Fibroblast of upper back skin (primary cell): ENCODE results near the gene BTBD1.

Experiments
- DNase-seq: peaks from one replicate; pipeline ENCODE4 v3.0.0-alpha.2; 2013

BTBD1 gene

DNA sequence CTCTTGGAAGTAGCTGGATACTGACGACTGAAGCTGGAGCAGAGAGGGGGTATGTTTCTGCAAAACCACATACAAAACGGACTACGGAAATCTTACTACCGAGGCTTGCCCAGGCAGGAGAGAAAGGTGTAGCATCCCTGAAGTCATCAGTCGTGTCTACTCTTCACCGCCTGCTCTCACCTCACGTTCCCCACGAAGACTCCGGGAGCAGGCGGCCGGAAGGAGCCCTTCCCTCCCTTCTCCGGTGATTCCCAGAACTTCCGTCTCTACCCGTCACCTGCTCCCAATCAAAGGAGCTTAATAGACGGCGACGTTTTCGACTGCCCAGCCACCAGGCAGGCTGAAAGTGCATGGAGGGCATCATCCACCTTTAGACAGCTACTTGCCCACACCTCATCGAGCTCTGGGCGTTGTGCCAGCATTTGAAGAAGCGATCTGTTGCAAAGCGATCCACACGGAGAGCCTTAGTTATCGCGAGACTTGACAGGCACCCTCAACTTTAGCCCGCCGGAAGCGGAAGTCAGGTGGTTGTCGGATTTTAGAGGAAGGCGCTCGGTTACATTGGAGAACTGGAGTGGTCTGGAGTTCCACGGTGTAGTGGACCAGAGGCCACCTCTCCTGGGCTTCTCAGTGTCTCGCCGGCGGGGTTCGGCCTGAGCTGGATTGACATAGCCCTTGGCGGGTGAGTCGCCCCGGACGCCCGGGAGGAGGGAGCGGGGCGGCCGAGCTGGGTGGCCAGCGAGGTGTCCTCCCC lies 81.2 kb downstream of the BTBD1 start, which contains the start of gene RAMAC:
Gene RAMAC, plus strand, starts transcription at position 523 of the 754 bp plus-strand sequence. CDS start 2,809 bp downstream, outside the sequence.
- peak; percentile 97 for DNase-seq

DNA sequence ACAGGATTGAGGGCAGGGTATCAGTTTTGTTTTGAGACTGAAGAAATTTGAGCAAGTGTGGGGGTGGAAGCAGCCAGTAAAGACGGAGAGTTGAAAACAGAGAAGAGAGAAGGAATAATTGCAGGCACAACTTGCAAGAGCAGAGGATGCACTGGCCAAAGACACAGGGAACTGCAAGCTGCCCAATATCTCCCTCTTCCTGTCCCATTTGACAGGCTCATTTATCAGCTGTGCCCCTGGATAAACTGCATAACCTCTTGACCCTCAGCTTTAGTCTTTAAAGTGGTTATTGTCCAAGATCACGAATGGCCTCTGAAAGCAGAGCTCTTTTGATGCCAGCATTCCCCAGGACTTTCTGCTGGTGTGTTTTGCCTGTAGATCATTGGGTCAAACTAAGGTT lies 86.1 kb downstream of the BTBD1 start:
- DNase-seq = no peak

DNA sequence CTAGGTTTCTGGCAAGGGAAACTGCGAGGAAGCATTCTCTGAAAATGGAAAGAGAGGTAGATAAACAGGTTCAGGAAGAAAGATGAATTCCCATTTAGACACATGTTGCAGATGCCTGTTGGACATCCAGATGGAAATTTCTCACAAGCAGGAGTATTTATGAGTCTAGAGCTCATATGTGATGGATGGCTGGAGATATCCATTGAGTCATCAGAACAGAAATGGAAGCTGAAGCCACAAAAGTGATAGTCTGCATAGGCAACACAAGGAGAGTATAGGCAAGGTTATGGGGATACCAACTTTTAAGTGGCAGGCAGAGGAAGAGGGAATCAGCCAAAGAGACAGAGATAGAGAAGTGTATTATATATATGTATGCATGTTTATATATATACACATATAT lies 87.3 kb downstream of the BTBD1 start:
- no peak for DNase-seq

DNA sequence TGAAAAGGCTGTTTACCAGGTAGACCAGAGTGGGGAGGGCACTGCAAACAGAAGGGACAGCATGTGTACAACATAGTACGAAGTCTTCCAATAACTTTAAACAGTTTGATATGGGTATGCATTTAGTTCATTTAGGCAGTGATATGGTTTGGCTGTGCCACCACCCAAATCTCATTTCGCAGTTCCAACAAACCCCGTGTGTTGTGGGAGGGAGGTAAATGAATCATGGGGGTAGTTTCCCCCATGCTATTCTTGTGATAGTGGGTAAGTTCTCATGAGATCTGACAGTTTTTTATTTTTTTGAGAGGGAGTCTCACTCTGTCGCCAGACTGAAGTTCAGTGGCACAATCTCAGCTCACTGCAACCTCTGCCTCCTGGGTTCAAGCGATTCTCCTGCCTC lies 88.6 kb downstream of the BTBD1 start:
- DNase-seq = no peak

DNA sequence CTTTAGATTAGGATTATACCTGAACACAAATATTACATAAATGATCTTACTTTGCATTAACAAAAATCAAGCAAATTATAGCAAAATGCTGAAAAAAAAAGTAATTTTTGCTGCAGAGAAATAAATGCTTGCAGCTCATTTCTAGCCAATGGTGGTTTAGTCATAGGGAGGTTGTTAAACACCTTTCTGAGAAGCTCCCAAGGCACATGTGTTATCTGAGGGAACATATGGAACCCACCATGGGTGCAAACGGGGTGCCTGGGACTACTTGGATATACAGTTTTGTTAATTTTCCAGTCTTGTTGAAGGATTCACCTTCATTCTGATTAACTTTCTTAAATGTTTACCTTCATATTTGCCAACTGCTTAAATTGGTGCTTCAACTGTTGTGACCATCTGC lies 90.0 kb downstream of the BTBD1 start:
- DNase-seq = no peak

DNA sequence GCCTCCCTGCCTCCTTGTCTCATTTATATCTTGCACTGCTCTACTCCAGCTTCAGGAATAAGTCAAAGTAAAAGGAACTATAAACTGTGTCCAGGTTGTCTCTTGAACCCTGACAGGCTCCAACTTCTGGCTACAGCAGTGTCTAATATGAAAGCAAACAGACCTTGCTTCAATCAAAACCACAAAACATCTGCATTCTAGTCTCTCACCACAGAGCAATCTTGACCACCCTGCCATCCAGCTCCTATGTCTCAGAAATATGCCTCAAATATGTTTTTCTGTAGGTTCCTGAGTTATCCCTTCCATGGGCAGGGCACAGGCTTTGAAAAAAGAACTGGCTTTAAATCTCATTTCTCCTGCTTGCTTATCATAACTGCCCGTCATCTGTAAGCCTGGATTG lies 94.1 kb downstream of the BTBD1 start:
- peak; percentile 8 for DNase-seq

DNA sequence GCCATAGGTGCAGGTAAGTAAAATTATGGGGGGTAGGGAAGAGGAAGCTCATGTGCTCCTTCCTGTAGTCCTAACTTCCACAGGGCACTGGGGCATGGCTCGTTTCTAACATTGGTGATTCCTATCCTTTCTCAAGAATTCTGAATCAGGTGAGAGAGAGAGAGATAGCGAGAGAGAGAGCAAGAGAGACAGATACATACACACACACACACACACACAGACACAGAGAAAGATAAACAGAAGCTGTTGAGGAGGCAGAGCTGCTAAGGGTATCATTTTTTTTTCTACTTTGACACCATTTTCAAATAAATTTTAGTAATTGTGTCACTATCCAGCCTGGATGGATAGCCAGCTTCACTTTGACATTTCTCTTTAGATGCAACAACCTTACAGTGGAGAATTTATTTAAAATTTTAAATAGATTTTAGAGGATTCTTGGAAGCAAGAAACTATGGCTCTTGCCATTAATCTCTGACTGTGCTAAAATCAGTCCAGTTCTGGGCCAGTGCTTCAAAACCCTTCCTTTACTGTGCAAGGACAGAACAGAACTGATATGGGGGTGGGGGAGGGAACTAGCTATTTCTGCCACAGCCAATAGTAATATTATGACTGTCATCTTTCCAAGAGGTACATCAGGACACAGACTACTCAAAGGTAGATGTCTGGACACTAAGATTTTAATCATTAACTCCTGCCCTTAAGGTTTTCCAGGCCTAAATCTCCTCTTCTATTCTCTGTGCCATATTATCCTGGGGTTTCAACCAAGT lies 95.7 kb downstream of the BTBD1 start:
- no peak for DNase-seq

DNA sequence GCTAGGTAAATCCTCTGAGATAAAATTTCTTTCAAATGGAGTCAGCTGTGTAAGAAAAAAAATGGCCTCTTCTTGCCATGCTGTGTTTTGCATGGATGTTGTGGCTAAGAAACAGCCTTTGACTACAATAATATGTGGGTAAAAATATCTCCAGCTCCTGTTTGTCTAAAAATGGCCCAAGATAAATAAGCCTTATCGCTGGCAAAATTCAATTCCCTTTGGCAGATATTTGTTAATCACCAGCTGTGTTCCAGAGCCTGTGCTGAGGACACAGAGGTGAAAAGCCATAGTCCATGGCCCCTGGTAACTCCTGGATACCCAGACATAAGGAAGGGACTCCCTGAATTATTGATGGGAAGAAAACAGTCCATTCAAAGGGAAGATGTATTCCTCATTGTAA lies 96.4 kb downstream of the BTBD1 start:
- DNase-seq = no peak

DNA sequence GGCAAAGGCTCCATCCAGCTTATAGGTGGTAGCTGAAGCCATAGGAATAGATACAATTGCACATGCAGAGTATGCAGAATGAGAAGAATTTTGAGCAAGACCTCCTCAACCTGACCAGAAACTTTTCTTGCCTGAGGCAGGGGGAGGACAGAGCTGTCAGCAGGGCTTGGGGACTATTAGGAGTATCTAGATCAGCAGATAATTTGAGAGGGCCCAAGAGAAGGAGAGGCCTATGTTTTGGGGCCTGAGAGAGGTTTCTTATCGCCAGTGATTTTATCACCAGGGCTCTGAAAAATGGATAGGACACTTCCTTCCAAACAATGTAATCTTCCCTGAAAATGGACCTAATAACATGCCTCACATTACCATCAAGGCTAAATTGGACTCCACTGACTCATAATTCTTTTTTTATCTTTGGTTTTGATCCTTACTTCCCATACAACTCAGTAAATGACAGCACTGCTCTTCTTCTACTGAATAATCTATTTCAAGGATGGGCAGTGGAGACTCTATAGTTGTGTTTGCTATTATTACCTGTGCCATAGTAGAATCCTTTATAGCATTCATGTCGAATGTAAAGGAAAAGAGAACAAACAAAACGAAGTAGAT lies 96.9 kb downstream of the BTBD1 start:
- no peak for DNase-seq

DNA sequence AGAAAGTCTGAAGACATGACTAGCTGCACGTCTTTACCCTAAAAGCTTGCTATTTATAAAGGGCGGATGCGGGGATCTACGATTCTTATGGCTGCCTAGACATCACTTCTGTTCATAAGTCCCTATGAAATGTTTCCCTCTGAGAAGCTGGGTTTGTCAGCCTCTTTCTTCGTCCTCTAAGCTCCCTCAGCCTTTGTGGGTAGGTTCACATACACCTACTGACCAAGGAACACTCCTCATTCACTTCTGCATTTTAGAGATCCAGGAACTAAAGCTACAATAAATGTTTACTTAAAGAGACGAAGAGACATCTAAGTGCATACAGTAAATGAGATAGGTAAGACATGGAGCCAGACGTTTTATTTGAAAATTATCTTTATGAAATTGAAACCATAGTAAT lies 97.7 kb downstream of the BTBD1 start:
- no peak for DNase-seq

DNA sequence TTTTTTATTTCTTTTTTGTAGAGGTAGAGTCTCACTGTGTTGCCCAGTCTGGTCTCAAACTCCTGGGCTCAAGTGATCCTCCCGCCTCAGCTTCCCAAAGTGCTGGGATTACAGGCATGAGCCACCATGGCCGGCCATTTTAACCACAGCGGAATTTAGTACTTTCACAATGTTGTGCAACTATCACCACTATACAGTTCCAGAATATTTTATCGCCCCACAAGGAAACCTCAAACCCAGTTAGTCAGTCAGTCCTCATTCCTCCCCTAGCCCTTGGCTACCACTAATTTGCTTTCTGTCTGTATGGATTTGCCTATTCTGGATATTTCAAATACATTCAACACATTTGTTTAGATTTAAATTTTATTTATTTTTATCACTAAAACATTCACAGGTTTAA lies 99.0 kb downstream of the BTBD1 start:
- peak; percentile 78 for DNase-seq

DNA sequence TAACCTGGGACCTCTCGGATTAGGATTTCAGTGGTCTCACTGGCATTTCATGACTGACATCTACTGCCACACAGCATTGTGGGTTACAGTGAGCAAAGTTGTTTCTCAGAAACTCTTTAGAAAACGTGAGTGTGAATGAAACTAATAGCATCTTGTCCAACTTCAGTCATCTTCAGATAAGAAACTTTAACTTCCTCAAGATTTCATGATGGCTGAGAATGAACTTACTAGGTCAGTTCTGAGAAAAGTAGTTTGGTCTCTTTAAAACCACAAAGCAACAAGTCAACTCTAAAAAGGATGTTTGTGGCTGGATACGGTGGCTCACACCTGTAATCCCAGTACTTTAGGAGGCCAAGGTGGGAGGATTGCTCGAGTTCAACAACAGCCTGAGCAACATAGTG lies 100.4 kb downstream of the BTBD1 start:
- DNase-seq = no peak
